CMK (cell line): ENCODE results near the gene PLOD1.
"Not testable (repeated sequence)": the region's sequence is repeated elsewhere in the genome, so short reads cannot be mapped to it uniquely, and the experiment has no call there.

Source experiments
- DNase-seq: peaks from one replicate; pipeline ENCODE4 v3.0.0-alpha.2; 2010; ENCODE audit warnings: low read depth

Gene PLOD1

GRCh38 chr1:11934302-11935056 lies at the start of gene PLOD1:
TSS of gene PLOD1 (plus strand) at chr1:11934717. CDS start at chr1:11934780, 63 bp downstream.
- DNase-seq, result peak; percentile 83

DNA sequence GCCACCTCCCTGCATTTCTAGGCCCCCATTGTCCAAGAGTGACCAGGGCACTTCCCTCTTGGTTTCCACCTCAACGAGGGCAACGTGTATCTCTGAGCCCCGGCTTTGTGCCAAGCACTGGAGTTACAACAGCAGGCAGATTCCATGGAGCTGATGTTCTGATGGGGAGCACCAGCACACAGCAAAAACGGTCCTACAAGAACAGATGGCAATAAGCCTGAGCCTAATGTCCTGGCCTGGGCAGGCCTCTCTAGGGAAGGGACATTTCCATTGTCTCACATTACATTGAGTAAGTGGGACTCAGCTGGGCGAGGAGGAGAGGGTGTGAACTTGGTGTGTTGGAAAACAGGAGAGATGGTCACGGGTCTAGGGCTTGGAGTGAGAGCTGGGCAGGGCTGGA lies 48.6 kb upstream of the PLOD1 start:
- no peak for DNase-seq

- no peak for DNase-seq
These were observed 47.4 kb upstream of the PLOD1 start for GRCh38 chr1:11886986-11887665.

- DNase-seq, result no peak
These were observed 46.9 kb upstream of the PLOD1 start for GRCh38 chr1:11887666-11888007.

DNA sequence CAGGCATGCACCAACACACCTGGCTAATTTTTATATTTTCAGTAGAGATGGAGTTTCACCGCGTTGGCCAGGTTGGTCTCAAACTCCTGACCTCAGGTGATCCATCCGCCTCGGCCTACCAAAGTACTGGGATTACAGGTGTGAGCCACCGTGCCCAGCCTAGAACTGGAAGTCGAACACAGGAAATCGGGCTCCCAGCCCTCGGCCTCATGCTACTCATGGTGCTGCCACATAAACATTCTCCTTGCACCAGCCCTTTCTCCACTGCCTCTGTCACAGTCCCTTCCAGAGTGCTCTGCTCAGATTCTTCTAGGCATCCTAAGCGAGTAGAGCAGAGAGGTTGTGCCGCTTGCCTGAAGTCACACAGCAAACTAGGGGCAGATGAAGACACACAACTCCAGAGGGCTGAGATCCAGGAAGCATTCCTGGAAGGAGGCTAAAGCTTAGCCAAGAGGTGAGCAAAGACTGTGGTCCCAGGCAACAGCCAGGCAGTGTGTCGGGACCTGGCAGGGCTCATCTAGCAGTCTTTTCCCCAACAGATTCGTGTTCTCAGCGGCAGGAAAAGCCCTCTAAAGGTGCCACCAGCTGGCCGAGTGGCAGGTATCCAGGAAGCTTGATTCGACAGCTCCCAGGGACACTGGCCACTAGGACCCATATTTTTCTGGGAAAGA lies 46.2 kb upstream of the PLOD1 start:
- DNase-seq, result no peak

DNA sequence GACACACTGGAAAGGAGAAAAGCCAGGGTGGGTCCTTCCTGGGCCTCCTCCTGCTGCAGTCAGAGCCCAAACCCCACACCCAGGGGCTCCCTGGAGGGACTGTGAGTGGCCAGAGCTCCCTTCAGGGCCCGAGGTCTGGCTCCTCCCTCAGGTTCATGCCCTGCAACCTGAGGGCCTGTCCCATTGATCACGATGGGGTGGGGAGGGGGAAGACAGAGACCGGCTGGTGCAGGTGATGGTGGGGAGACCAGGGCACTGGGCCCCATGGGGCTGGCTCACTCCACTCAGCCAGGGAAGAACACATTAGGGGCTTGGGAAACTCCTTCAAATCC lies 45.7 kb upstream of the PLOD1 start:
- DNase-seq, result no peak

- no peak for DNase-seq
These were observed 42.9 kb upstream of the PLOD1 start for GRCh38 chr1:11891433-11892186.

- no peak for DNase-seq
These were observed 40.6 kb upstream of the PLOD1 start for GRCh38 chr1:11893907-11894251.

- not testable (repeated sequence) for DNase-seq
These were observed 40.0 kb upstream of the PLOD1 start for GRCh38 chr1:11894501-11894900.

- no peak for DNase-seq
These were observed 36.3 kb upstream of the PLOD1 start for GRCh38 chr1:11898086-11898785.

GRCh38 chr1:11898831-11899467 lies 35.6 kb upstream of the PLOD1 start:
- no peak for DNase-seq

DNA sequence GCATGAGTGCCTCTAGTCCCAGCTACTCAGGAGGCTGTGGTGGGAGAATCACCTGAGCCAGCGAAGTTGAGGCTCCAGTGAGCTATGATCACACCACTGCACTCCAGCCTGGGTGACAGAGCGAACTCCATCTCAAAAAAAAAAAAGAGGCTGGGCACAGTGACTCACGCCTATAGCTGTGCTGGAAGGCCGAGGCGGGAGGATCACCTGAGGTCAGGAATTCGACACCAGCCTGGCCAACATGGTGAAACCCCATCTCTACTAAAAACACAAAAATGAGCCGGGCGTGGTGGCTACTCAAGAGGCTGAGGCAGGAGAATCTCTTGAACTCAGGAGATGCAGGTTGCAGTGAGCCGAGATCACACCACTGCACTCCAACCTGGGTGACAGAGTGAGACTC lies 33.1 kb upstream of the PLOD1 start:
- not testable (repeated sequence) for DNase-seq

GRCh38 chr1:11903210-11903609 lies 31.3 kb upstream of the PLOD1 start:
- DNase-seq, result no peak

DNA sequence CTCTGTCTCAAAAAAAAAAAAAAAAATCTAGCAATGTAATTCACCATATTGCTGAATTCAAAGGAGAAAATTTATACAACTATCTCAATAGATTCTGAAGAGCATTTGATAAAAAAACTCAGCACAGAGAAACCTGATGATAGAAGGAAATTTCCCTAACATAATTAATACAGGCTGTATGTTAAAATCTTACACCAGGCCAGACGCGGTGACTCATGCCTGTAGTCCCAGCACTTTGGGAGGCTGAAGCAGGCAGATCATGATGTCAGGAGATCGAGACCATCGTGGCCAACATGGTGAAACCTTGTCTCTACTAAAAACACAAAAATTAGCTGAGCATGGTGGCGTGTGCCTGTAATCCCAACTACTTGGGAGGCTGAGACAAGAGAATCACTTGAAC lies 30.4 kb upstream of the PLOD1 start:
- not testable (repeated sequence) for DNase-seq

DNA sequence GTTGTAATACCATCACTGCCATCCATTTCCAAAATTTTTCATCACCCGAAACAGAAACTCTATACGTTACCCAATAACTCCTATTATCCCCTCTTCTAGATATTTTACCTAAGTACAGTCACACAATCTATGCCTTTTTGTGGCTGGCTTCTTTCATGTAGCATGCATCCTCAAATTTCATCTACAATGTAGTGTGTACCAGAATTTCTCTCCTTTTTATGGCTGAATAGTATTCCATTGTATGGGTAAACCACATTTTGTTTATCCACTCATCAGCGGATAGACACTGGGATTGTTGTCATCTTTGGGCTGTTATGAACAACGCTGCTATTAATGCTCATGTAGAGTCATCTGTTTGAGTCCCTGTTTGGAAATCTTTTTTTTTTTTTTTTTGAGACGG lies 29.5 kb upstream of the PLOD1 start:
- no peak for DNase-seq

GRCh38 chr1:11906870-11907269 lies 27.6 kb upstream of the PLOD1 start:
- DNase-seq, result no peak

DNA sequence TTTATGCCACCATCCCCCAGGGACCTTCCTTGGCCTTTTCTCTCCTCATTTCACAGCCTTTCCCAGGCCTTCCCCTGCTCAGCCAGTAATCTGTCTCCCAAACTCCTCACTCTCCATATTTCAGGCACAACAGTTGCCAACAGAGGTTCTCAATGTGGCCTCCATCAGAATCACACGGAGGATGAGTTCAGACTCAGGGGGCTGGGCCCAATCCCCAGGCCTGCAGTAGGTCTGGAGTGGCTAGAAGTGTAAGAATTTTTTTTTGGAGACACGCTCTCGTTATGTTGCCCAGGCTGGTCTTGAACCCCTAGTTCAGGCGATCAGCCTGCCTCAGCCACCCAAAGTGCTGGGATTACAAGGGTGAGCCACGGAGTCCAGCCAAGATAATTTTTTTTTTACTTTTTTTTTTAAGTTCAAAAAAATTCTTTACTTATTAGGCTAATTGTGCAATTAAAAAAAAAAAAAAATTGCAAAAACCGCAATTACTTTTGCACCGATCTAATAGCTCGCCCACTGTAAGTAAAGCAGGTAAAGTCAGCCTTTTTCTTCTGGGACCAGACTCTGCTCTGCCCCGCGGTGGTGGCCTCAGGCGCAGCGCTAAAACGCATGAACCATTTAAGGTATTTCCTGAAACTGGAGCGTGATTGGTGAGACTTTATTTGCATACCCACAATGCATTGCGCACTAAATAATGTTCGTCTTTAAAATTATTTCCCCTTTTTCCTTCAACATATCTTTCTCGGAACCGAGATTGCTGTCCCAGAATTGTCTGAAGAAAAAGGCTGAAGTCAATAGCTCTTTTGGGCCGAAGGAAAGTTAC lies 27.0 kb upstream of the PLOD1 start:
- peak; percentile 94 for DNase-seq

- peak; percentile 87 for DNase-seq
These were observed 26.3 kb upstream of the PLOD1 start for GRCh38 chr1:11908095-11908675.

DNA sequence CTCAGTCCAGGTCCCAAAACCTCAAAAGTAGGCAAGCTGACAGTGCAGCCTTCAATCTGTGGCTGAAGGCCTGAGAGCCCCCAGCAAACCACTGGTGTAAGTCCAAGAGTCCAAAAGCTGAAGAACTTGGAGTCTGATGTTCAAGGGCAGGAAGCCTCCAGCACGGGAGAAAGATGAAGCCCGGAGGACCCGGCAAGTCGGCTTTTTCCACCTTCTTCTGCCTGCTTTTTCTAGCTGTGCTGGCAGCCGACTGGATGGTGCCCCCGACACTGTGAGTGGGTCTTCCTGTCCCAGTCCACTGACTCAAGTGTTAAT lies 23.6 kb upstream of the PLOD1 start:
- DNase-seq, result not testable (repeated sequence)

DNA sequence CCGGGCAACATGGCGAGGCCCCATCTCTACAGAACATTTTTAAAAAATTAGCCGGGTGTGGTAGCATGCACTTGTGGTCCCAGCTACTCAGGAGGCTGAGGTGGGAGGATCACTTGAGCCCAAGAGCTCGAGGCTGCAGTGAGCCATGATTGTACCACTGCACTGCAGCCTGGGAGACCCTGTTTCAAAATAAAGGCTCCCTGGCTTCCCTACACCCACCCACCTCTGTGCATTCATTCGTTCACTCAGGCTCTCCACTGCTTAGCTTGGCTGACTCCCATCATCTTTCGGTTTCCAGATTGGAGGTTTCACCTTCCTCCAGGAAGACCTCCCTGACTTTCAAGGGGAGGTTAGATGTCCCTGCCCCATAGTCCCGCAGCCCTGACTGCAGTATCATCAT lies 22.5 kb upstream of the PLOD1 start:
- no peak for DNase-seq
